Liver (tissue), 9 donors: Measurements from ENCODE around the gene TMEM200A. TPM values are rescaled to one million over a fixed set of nuclear protein-coding genes. Genes with fewer than 3 reads are reported as not detected.

ENCODE experiments used
- DNase-seq: peaks from one replicate; pipeline ENCODE4 v3.0.0-alpha.2; 2017; ENCODE audit warnings: low spot score
- H3K27ac ChIP-seq, 2 donors: one replicate each; pipeline ENCODE4 v1.7.0; 2013; ENCODE audit warnings: inconsistent platforms in 2 of 2, low read length in 2 of 2, control low read depth in 1 of 2, low read depth in 1 of 2, mild to moderate bottlenecking in 1 of 2
- H3K27me3 ChIP-seq, 4 donors: one replicate each; pipeline versions ENCODE4 v1.6.1 to v1.7.0; 2013; ENCODE audit warnings: low read length in 3 of 4, inconsistent platforms in 1 of 4, mild to moderate bottlenecking in 1 of 4, moderate library complexity in 1 of 4; ENCODE audit not compliant: control insufficient read depth in 4 of 4, insufficient read depth in 4 of 4
- H3K36me3 ChIP-seq, 4 donors: one replicate each; pipeline versions ENCODE4 v1.6.1 to v1.7.0; 2013; ENCODE audit warnings: low read length in 3 of 4, mild to moderate bottlenecking in 3 of 4, low read depth in 1 of 4, moderate library complexity in 1 of 4; ENCODE audit not compliant: control insufficient read depth in 4 of 4, insufficient read depth in 3 of 4
- H3K4me1 ChIP-seq, 4 donors: one replicate each; pipeline versions ENCODE4 v1.6.1 to v1.7.0; 2013; ENCODE audit warnings: low read length in 3 of 4, mild to moderate bottlenecking in 3 of 4, moderate library complexity in 1 of 4; ENCODE audit not compliant: control insufficient read depth in 4 of 4, insufficient read depth in 4 of 4
- H3K4me3 ChIP-seq, 3 donors: one replicate each; pipeline versions ENCODE4 v1.6.1 to v1.7.0; 2013; ENCODE audit warnings: low read length in 3 of 3, control low read depth in 1 of 3, low read depth in 1 of 3, mild to moderate bottlenecking in 1 of 3
- H3K9ac ChIP-seq, 2 donors: one replicate each; pipeline ENCODE4 v1.7.0; 2013; ENCODE audit warnings: low read length in 2 of 2, mild to moderate bottlenecking in 2 of 2, moderate library complexity in 2 of 2, control low read depth in 1 of 2, low read depth in 1 of 2
- H3K9me3 ChIP-seq, 4 donors: one replicate each; pipeline versions ENCODE4 v1.6.1 to v1.7.0; 2013; ENCODE audit warnings: low read length in 3 of 4; ENCODE audit not compliant: control insufficient read depth in 4 of 4
- CTCF ChIP-seq: fragments of 150-350 bp; IDR thresholded peaks from 2 replicates; pipeline ENCODE4 v1.5.1; 2017; ENCODE audit warnings: improper control_type of control experiment, low read depth, low read length; ENCODE audit not compliant: missing input control
- EGR1 ChIP-seq, 2 donors: IDR thresholded peaks; 2 replicates each; pipeline ENCODE4 v1.6.1; 2016 to 2018; ENCODE audit warnings: antibody characterized with exemption in 2 of 2, low read depth in 2 of 2
- FOXA2 ChIP-seq: IDR thresholded peaks from 2 replicates; pipeline ENCODE4 v1.6.1; 2016; ENCODE audit warnings: antibody characterized with exemption
- GABPA ChIP-seq, 2 donors: IDR thresholded peaks in 1 of 2; conservative IDR thresholded peaks in 1 of 2; 2 replicates each; pipeline ENCODE4 v1.6.1; 2016; ENCODE audit warnings: antibody characterized with exemption in 2 of 2, mild to moderate bottlenecking in 1 of 2, moderate library complexity in 1 of 2
- HNF4A ChIP-seq, 2 donors: conservative IDR thresholded peaks; 2 replicates each; pipeline ENCODE4 v1.6.1; 2016; ENCODE audit warnings: antibody characterized with exemption in 2 of 2, mild to moderate bottlenecking in 2 of 2
- HNF4G ChIP-seq: IDR thresholded peaks from 2 replicates; pipeline ENCODE4 v1.6.1; 2016; ENCODE audit warnings: antibody characterized with exemption
- MAX ChIP-seq: IDR thresholded peaks from 2 replicates; pipeline ENCODE4 v1.6.1; 2016; ENCODE audit warnings: antibody characterized with exemption
- NR2F2 ChIP-seq: IDR thresholded peaks from 2 replicates; pipeline ENCODE4 v1.6.1; 2016; ENCODE audit warnings: antibody characterized with exemption
- RAD21 ChIP-seq, 2 donors: IDR thresholded peaks; 2 replicates each; pipeline ENCODE4 v1.6.1; 2016; ENCODE audit warnings: antibody characterized with exemption in 2 of 2, mild to moderate bottlenecking in 2 of 2
- REST ChIP-seq: IDR thresholded peaks from 2 replicates; pipeline ENCODE4 v1.6.1; 2016; ENCODE audit warnings: antibody characterized with exemption, mild to moderate bottlenecking
- SP1 ChIP-seq: IDR thresholded peaks from 2 replicates; pipeline ENCODE4 v1.6.1; 2018; ENCODE audit warnings: antibody characterized with exemption, mild to moderate bottlenecking
- TAF1 ChIP-seq: conservative IDR thresholded peaks from 2 replicates; pipeline ENCODE4 v1.6.1; 2016; ENCODE audit warnings: antibody characterized with exemption, mild to moderate bottlenecking
- YY1 ChIP-seq: IDR thresholded peaks from 2 replicates; pipeline ENCODE4 v1.6.1; 2016; ENCODE audit warnings: antibody characterized with exemption, mild to moderate bottlenecking
- ZBTB33 ChIP-seq: IDR thresholded peaks from 2 replicates; pipeline ENCODE4 v1.6.1; 2016; ENCODE audit warnings: antibody characterized with exemption
- WGBS: extraction: QIAGEN DNeasy Blood & Tissue Kit; methylation state at CpG from one replicate; pipeline ENCODE4 v1.1.7; 2013; 5-methylcytosine and 5-hydroxymethylcytosine counted together
- polyA plus RNA-seq, 2 donors: library from polyadenylated mRNA; stranded (reverse) in 1 of 2; unstranded in 1 of 2; fragments of 200-250 nt in 1 of 2; fragments of >200 nt in 1 of 2; fragmentation: Nextera tagmentation in 1 of 2; extraction: Ambion mirVana in 1 of 2; gene quantifications; one replicate each; pipeline versions ENCODE4 v1.2.1 to v1.2.3, GENCODE V29; 2013 to 2015
- total RNA-seq, 2 donors: library from RNA; depleted of rRNA; stranded (reverse); fragments of >200 nt; gene quantifications; one replicate each; pipeline ENCODE4 v1.2.3, GENCODE V29; 2014
- donor health status: healthy.
- donor health status: healthy.
- donor health status: healthy.
- donor health status: healthy.
- donor health status: healthy.

The TMEM200A gene
- total and polyA plus RNA-seq, 4 donors, result 0.08 to 0.33 (median 0.09) TPM

- no peak overlapping the region for H3K9ac ChIP-seq
- H3K36me3 ChIP-seq, result no peaks in the 10 kb centered on the region
- TF ChIP-seq ZBTB33 (no peak), MAX (no peak), HNF4G (no peak), GABPA (IDR thresholded peaks at IDR 0.05 in 1 of 2, conservative IDR thresholded peaks at IDR 0.05 in 1 of 2) (no peak)
- WGBS, result 81% methylated on average over 4 of the region's 4 CpGs
- no peak overlapping the region for H3K4me3 ChIP-seq
- no peaks in the 10 kb centered on the region for H3K4me1 ChIP-seq
- H3K9me3 ChIP-seq, result no peaks in the 10 kb centered on the region
- no peaks in the 10 kb centered on the region for H3K27me3 ChIP-seq
- no peak for DNase-seq
- no peak overlapping the region for H3K27ac ChIP-seq
Observed at GRCh38 chr6:130431346-130431852, 65.6 kb downstream of the TMEM200A start.

- no peak for DNase-seq
- 84% methylated on average over 4 of the region's 4 CpGs for WGBS
- Histone ChIP-seq H3K27me3 (no peaks in the 10 kb centered on the region), H3K4me1 (no peaks in the 10 kb centered on the region), H3K9me3 (no peaks in the 10 kb centered on the region), H3K9ac (no peak overlapping the region), H3K36me3 (no peaks in the 10 kb centered on the region), H3K27ac (no peak overlapping the region), H3K4me3 (no peak overlapping the region)
- TF ChIP-seq FOXA2 (no peak), HNF4G (no peak), ZBTB33 (no peak), MAX (no peak), REST (no peak), CTCF (no peak), TAF1 (no peak), RAD21 (IDR thresholded peaks at IDR 0.05) (no peak), HNF4A (conservative IDR thresholded peaks at IDR 0.05) (no peak), GABPA (IDR thresholded peaks at IDR 0.05 in 1 of 2, conservative IDR thresholded peaks at IDR 0.05 in 1 of 2) (no peak), EGR1 (IDR thresholded peaks at IDR 0.05; ENCODE audit: low read depth in 2 of 2) (no peak), NR2F2 (no peak), SP1 (no peak), YY1 (no peak)
Observed at GRCh38 chr6:130432838-130433237, 67.0 kb downstream of the TMEM200A start.
